Dermis microvascular lymphatic vessel endothelial cell (primary cell): ENCODE measurements around the gene SATB2. TPM values are rescaled to one million over a fixed set of nuclear protein-coding genes. Genes with fewer than 3 reads are reported as not detected.

ENCODE experiments used
- DNase-seq, 2 donors: peaks; one replicate each; pipeline versions ENCODE4 v3.0.0 to v3.0.0-alpha.2; 2010; ENCODE audit warnings: low read depth in 2 of 2
- total RNA-seq: library from RNA; depleted of rRNA; stranded (reverse); fragments of >200 nt; gene quantifications from 2 replicates; pipeline ENCODE4 v1.2.1, GENCODE V29; 2014

SATB2 gene
- total RNA-seq, 1 donor from 2014 or later = 0.26 TPM

- DNase-seq = no peak
These were observed 5.3 kb downstream of the SATB2 start for GRCh38 chr2:199452260-199452990.

GRCh38 chr2:199449956-199450355 is 7.8 kb downstream of the SATB2 start:
- DNase-seq = no peak

GRCh38 chr2:199449455-199449854 is 8.3 kb downstream of the SATB2 start:
- no peak for DNase-seq

- DNase-seq = no peak
These were observed 10.7 kb downstream of the SATB2 start for GRCh38 chr2:199446996-199447576.

GRCh38 chr2:199444749-199445148 is 13.0 kb downstream of the SATB2 start:
- DNase-seq = no peak

- DNase-seq = no peak
These were observed 14.1 kb downstream of the SATB2 start for GRCh38 chr2:199443589-199444130.

- no peak for DNase-seq
These were observed 15.6 kb downstream of the SATB2 start for GRCh38 chr2:199442173-199442572.

GRCh38 chr2:199441759-199442158 is 16.0 kb downstream of the SATB2 start:
- DNase-seq = no peak

- DNase-seq = no peak
These were observed 17.6 kb downstream of the SATB2 start for GRCh38 chr2:199440118-199440517.

GRCh38 chr2:199439542-199439941 is 18.2 kb downstream of the SATB2 start:
- DNase-seq = no peak

GRCh38 chr2:199439066-199439465 is 18.7 kb downstream of the SATB2 start:
- DNase-seq = no peak

GRCh38 chr2:199434555-199434954 is 23.2 kb downstream of the SATB2 start:
- no peak for DNase-seq

- no peak for DNase-seq
These were observed 24.4 kb downstream of the SATB2 start for GRCh38 chr2:199433204-199433832.

- peak; percentile 54 to 79 for DNase-seq
These were observed 26.0 kb downstream of the SATB2 start for GRCh38 chr2:199431746-199432213.

- no peak for DNase-seq
These were observed 27.5 kb downstream of the SATB2 start for GRCh38 chr2:199430214-199430613.

GRCh38 chr2:199428291-199428690 is 29.4 kb downstream of the SATB2 start:
- DNase-seq = no peak

GRCh38 chr2:199424160-199424559 is 33.6 kb downstream of the SATB2 start:
- no peak for DNase-seq

- no peak for DNase-seq
These were observed 38.3 kb downstream of the SATB2 start for GRCh38 chr2:199419428-199419827.

- no peak for DNase-seq
These were observed 43.3 kb downstream of the SATB2 start for GRCh38 chr2:199414465-199414864.

- DNase-seq = no peak
These were observed 43.7 kb downstream of the SATB2 start for GRCh38 chr2:199414001-199414400.

GRCh38 chr2:199409759-199410529 is 47.8 kb downstream of the SATB2 start:
- DNase-seq = no peak

GRCh38 chr2:199407421-199407820 is 50.3 kb downstream of the SATB2 start:
- no peak for DNase-seq
